Measurements from ENCODE around the gene ABCB7.

Gene ABCB7

DNA sequence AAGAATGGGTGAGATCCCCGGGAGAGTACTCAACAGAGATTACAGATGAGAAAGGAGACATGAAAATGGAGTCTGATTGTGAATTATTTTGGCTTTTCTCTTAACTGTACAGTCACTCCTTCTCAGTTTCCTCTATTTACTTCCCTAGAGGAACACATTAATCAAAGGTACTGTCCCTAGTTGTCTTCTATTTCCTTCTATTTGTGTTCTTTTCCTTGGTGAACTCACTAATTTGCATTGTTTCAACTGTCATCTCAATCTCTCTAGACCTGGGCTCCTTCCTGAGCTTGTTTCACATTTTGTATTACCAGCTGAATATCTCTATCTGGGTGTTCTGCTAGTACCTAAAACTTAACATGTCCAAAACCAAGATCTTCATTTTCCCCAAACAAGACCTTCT is 59.8 kb downstream of the ABCB7 start:
- CTCF ChIA-PET: no interaction called here
- no peak for TF ChIP-seq ZNF266 (tag by site-specific recombination; IDR thresholded peaks at IDR 0.05; ENCODE audit: low read depth)
- TF ChIP-seq, protein P1, sequence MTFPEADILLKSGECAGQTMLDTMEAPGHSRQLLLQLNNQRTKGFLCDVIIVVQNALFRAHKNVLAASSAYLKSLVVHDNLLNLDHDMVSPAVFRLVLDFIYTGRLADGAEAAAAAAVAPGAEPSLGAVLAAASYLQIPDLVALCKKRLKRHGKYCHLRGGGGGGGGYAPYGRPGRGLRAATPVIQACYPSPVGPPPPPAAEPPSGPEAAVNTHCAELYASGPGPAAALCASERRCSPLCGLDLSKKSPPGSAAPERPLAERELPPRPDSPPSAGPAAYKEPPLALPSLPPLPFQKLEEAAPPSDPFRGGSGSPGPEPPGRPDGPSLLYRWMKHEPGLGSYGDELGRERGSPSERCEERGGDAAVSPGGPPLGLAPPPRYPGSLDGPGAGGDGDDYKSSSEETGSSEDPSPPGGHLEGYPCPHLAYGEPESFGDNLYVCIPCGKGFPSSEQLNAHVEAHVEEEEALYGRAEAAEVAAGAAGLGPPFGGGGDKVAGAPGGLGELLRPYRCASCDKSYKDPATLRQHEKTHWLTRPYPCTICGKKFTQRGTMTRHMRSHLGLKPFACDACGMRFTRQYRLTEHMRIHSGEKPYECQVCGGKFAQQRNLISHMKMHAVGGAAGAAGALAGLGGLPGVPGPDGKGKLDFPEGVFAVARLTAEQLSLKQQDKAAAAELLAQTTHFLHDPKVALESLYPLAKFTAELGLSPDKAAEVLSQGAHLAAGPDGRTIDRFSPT (tag by site-specific recombination; IDR thresholded peaks at IDR 0.05): no peak
- TF ChIP-seq, protein P2, sequence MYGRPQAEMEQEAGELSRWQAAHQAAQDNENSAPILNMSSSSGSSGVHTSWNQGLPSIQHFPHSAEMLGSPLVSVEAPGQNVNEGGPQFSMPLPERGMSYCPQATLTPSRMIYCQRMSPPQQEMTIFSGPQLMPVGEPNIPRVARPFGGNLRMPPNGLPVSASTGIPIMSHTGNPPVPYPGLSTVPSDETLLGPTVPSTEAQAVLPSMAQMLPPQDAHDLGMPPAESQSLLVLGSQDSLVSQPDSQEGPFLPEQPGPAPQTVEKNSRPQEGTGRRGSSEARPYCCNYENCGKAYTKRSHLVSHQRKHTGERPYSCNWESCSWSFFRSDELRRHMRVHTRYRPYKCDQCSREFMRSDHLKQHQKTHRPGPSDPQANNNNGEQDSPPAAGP (tag by site-specific recombination; IDR thresholded peaks at IDR 0.05): no peak
- Histone ChIP-seq H3K4me3 (ENCODE audit: low read depth, low read length) (no peak overlapping the region), H3K9me3 (ENCODE audit: control insufficient read depth, insufficient read depth, low read depth, low read length) (no peaks in the 10 kb centered on the region), H3K36me3 (ENCODE audit: control insufficient read depth in 2 of 2, insufficient read depth in 1 of 2, low read length in 2 of 2) (peaks cover 0 to 5% of the 10 kb centered on the region in 2 experiments; a peak in 1 of 3 replicates), H3K27ac (ENCODE audit: extremely low read depth, low read depth, low read length) (no peak overlapping the region), H3K4me1 (ENCODE audit: control insufficient read depth, insufficient read depth, low read length) (no peaks in the 10 kb centered on the region)
- POLR2A ChIA-PET: no interaction called here

DNA sequence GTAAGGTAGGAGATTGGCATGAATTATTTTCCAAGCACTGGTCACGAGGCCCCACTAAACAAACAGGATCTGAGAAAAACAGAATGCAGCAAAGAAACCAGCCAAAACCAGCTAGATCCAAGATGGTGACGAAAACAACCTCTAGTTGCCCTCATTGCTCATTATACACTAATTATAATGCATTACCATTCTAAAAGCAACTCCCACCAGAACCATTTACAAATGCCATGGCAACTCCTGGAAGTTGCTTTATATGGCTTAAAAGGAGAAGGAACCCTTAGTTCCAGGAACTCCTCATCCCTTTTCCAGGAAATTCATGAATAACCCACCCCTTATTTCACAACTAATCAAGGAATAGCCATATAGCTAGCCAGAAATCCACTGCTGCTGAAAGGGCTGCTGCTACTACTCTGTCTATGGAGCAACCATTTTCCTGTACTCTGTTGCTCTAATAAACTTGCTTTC is 69.3 kb downstream of the ABCB7 start:
- no peak overlapping the region for H3K27ac ChIP-seq (ENCODE audit: extremely low read depth, low read depth, low read length)
- CTCF ChIA-PET: no interaction called here
- H3K4me3 ChIP-seq (ENCODE audit: low read depth, low read length): no peak overlapping the region
- POLR2A ChIA-PET: no interaction called here
- H3K36me3 ChIP-seq (ENCODE audit: control insufficient read depth in 2 of 2, insufficient read depth in 1 of 2, low read length in 2 of 2): no peaks in the 10 kb centered on the region
- peaks cover 10% of the 10 kb centered on the region for H3K4me1 ChIP-seq (ENCODE audit: control insufficient read depth, insufficient read depth, low read length)
- no peaks in the 10 kb centered on the region; the same call in 1 of the 2 replicates for H3K9me3 ChIP-seq (ENCODE audit: control insufficient read depth, insufficient read depth, low read depth, low read length)
- TF ChIP-seq ZNF514 (tag by site-specific recombination; IDR thresholded peaks at IDR 0.05): no peak
- no peak for TF ChIP-seq ZNF624 (tag by site-specific recombination; IDR thresholded peaks at IDR 0.05)
- no peak for TF ChIP-seq ZNF501 (tag by site-specific recombination; IDR thresholded peaks at IDR 0.05)
- no peak for TF ChIP-seq ZNF394 (tag by site-specific recombination; IDR thresholded peaks at IDR 0.05; ENCODE audit: borderline replicate concordance)
- TF ChIP-seq ZNF114 (tag by site-specific recombination; IDR thresholded peaks at IDR 0.05): no peak
- TF ChIP-seq ZNF549 (tag by site-specific recombination; IDR thresholded peaks at IDR 0.05): no peak
- TF ChIP-seq ZNF2 (tag by site-specific recombination; IDR thresholded peaks at IDR 0.05): no peak
- TF ChIP-seq MEIS1 (CRISPR knock-in tag; IDR thresholded peaks at IDR 0.05; ENCODE audit: borderline replicate concordance): no peak
- no peak for TF ChIP-seq OVOL3 (tag by site-specific recombination; IDR thresholded peaks at IDR 0.05)
- no peak for TF ChIP-seq ZNF701 (tag by site-specific recombination; IDR thresholded peaks at IDR 0.05)
- TF ChIP-seq ZBTB17 (tag by site-specific recombination; IDR thresholded peaks at IDR 0.05): no peak
- TF ChIP-seq, protein P3, sequence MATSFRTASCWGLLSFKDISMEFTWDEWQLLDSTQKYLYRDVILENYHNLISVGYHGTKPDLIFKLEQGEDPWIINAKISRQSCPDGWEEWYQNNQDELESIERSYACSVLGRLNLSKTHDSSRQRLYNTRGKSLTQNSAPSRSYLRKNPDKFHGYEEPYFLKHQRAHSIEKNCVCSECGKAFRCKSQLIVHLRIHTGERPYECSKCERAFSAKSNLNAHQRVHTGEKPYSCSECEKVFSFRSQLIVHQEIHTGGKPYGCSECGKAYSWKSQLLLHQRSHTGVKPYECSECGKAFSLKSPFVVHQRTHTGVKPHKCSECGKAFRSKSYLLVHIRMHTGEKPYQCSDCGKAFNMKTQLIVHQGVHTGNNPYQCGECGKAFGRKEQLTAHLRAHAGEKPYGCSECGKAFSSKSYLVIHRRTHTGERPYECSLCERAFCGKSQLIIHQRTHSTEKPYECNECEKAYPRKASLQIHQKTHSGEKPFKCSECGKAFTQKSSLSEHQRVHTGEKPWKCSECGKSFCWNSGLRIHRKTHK (tag by site-specific recombination; IDR thresholded peaks at IDR 0.05): no peak
- TF ChIP-seq ZBTB48 (tag by site-specific recombination; IDR thresholded peaks at IDR 0.05): no peak
- TF ChIP-seq HOXD13 (CRISPR knock-in tag; IDR thresholded peaks at IDR 0.05; ENCODE audit: borderline replicate concordance): no peak
- TF ChIP-seq, protein P4, sequence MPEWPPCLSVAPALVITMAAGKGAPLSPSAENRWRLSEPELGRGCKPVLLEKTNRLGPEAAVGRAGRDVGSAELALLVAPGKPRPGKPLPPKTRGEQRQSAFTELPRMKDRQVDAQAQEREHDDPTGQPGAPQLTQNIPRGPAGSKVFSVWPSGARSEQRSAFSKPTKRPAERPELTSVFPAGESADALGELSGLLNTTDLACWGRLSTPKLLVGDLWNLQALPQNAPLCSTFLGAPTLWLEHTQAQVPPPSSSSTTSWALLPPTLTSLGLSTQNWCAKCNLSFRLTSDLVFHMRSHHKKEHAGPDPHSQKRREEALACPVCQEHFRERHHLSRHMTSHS (tag by site-specific recombination; IDR thresholded peaks at IDR 0.05): no peak
- TF ChIP-seq, protein P5, sequence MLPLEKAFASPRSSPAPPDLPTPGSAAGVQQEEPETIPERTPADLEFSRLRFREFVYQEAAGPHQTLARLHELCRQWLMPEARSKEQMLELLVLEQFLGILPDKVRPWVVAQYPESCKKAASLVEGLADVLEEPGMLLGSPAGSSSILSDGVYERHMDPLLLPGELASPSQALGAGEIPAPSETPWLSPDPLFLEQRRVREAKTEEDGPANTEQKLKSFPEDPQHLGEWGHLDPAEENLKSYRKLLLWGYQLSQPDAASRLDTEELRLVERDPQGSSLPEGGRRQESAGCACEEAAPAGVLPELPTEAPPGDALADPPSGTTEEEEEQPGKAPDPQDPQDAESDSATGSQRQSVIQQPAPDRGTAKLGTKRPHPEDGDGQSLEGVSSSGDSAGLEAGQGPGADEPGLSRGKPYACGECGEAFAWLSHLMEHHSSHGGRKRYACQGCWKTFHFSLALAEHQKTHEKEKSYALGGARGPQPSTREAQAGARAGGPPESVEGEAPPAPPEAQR (tag by site-specific recombination; IDR thresholded peaks at IDR 0.05): no peak
- TF ChIP-seq, protein P6, sequence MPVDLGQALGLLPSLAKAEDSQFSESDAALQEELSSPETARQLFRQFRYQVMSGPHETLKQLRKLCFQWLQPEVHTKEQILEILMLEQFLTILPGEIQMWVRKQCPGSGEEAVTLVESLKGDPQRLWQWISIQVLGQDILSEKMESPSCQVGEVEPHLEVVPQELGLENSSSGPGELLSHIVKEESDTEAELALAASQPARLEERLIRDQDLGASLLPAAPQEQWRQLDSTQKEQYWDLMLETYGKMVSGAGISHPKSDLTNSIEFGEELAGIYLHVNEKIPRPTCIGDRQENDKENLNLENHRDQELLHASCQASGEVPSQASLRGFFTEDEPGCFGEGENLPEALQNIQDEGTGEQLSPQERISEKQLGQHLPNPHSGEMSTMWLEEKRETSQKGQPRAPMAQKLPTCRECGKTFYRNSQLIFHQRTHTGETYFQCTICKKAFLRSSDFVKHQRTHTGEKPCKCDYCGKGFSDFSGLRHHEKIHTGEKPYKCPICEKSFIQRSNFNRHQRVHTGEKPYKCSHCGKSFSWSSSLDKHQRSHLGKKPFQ (tag by site-specific recombination; IDR thresholded peaks at IDR 0.05): no peak
- TF ChIP-seq ZIC2 (tag by site-specific recombination; IDR thresholded peaks at IDR 0.05): no peak
- TF ChIP-seq ZXDB (tag by site-specific recombination; IDR thresholded peaks at IDR 0.05): no peak
- no peak for TF ChIP-seq KLF8 (tag by site-specific recombination; IDR thresholded peaks at IDR 0.05)
